Activated effector memory CD4-positive, alpha-beta T cell treated with Interleukin-2 at 50 U/mL for 16 hours (primary cell): ENCODE data around the gene TLCD5.

Source experiments
- DNase-seq: peaks from one replicate; pipeline ENCODE4 v3.0.0-alpha.2; 2020

TLCD5 gene

DNA sequence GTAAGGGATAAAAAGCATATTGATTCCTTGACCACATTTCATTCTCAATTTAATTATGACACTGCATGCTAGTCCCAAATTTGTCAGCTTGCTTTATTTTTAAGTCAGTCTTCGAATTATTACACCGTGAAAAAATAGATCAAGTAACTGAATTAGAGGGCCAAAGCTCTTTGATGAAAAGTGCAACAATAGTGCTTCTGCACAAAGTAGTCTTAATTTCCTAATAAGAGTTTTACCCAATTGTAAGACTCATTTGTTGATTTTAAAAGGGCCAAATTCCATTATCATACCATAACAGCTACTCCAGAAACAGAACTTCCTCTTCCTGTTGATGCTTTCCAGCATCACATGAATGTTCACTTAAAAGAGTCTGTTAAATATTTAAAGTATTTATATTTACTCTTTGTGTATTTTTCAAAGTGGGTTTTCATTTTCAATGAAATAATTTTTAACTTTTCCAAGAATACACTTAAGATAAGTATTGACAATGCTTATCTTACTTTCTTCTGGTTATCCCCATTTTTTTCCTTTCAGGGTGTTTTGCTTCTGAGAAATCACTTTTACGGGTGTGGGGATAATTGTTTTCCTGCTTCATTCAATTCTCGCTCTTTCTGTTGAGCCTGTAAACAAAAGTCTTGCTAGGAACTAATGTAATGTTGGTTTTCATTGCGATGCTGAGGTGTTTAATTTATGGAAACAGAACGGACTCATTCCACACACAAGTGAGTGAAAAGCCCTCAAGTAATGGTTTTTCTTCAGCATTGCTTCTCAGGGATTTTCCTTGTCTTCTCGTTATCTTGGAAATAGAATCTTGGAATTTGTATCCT lies 13.2 kb downstream of the TLCD5 start:
- DNase-seq = no peak

DNA sequence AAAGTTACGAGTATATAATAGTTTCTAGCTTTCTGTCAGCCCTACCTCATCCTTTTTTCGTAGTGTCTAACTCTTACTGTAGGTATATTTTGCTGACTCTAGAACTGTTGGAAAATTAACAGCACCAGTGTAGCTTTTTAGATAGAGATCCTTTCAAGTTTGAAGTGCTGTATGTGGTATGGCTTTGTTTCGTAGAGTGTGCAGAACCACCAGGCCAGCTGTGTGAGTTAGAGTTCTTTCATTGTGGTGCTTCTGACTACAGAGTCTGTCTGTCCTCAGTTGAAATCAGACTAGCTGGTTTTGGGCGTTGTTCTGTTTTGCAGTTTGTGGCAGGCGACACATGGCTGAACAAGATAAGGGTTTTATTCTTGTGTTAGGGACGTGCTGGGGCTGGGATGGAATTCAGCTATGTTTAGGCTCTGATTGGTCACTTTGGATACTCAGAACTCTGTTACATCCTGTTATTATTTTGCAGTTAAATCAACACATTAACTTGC lies 14.3 kb downstream of the TLCD5 start:
- DNase-seq = no peak

DNA sequence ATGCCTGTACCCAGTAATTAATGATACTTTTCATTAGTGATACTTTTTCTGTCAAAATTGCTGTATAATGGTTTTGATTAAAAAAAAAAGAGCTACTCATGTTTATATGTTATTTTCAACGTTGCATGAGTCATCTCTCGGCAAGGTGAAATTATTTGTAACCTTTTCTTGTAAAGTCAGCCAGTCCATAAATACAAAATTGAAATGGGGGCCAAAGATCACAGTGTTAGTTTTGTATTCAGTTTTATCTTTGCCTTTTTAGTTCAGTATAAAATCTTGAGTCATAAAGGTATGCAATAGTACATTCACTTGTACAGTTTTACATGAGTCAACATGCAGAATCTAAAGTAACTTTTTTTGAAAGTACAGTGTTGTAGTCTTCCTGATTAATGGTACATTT lies 15.4 kb downstream of the TLCD5 start:
- DNase-seq = no peak

DNA sequence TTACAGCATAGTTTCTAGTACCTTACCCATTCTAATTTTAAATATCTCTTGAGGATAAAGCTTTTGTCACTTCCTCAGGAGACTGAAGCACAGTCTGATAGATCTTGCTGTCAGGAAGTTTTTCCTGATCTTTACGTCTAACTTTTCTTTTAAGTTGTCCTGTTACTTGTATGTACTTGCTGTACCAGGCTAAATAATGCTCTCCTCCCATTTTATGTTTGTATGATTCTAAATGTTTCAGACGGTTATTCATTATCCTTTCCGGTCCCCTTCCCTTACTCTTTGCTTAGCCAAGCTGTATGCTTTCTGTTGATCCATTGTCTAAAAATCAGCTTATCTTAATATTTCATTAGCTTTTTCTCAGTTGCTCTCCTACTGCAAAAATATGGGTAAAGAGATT lies 17.1 kb downstream of the TLCD5 start:
- DNase-seq = no peak

DNA sequence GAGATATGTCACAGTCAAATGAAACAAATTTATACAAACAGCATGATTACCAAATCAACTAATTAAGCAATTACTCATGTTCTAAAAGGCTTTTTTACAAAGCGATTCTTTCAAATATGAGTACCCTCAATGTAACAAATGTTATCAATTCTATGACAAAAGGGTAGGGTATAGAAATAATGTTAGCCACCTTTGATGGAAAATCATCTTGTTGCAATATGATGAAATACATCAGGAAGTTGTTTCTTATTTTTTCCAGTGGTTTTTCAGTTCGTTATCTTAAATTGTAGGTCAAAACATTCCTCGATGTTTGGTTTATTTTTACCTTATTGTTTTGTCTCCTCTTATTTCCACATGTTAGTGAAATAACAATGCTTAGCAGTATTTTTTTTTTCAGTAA lies 17.6 kb downstream of the TLCD5 start:
- DNase-seq = no peak

DNA sequence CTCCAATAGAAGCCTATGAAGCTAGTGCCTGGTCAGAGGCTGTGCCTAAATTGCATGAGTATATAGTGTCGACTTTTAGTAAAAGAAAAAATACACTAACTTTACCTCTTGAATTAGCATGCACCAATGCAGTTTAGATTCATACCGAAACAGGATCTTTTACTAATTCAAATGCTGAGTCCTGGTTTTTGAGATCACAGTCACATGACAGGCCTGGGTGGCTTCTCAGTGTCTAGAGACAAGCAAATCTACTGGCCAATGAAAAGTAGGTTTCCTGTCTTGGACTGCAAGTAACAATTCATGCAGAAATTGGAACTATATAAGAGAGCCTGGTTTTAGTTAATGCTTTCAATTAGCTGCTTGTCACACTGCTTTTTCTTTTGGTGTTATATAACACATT lies 18.3 kb downstream of the TLCD5 start:
- DNase-seq = no peak

DNA sequence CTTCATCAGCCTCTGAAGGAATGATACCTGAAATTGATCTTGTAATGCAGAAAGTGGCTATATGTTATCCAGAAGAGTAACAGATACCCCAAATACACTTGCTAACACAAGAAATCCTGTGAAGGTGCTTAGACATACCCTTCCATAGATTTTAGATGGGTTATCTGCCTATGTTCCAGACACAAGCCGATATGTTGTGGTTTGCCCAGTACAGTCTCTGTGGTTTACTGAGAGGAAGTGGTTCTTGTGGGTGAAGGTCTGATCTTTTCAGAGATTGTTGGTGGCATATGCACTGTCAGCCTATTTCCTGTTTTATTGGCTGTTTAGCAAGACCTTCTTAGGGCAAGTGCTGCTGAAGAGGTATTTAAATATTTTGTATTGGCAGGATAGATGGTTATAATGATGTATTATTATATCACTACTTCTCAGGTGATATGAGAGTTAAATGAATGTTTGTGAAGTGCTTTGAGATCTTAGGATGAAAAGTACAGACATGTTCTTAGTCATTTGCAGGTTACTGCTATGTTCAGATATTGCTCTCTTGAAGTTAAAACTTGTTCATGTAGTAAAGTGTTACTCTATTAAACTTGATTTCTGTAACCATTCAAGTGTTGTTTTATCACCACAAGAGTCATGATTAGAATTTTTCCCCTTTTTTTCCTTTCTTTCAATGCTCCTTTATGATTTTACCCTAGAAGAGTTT lies 19.4 kb downstream of the TLCD5 start:
- DNase-seq = no peak

DNA sequence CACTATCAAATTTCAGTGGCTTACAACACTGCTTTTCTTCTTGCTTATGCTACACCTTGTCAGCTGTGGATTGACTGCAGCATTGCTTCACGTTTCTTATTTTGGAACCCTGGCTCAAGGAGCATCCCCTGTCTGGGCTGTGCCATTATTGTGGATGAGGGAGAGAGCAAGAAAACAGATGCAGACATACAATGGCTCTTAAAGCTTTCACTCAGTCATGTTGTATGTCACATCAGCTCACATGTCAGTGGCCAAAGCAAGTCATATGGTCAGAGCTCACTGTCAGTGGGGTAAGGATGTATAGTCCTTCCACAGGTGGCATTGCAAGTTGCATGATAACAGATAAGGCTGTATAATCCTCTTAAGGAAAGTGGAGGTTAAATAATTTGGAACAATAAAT lies 21.1 kb downstream of the TLCD5 start:
- DNase-seq = no peak

DNA sequence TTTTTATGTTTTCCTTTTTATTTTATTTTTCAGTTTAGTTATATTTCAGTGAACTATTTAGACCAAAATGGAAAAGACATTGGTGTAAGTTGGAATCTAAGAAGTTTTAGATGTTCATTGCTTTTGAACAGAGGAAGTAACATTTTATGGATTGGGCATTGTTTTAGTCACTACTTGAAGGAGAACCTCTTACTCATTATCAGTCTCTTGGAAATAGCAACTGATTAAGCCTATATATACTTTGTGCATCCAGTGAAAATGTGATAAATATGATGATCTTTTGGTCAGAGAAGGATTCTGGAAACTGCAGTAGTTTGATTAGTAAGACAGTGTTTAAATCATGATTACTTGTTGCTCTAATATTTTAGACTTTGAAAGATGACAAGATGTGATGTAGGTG lies 25.5 kb downstream of the TLCD5 start:
- DNase-seq = no peak

DNA sequence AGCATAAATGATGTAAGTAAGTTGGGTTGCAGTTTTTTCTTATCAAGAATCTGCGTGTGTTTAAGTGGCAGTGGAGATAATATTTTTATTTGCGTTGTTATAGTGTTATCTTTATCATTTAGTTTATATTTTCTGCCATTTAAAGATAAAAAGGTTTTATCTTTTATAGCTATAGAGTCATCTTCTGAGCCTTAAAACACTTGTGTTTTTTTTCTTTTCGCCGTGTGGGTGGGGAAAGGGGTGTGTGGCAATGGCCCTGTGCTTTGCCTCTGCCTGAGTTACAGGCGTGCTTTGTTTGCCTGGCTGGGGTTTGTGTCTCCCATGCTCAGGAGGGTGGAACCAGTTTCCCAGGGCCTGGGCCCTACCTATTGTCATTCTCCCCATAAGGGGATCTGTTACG lies 27.3 kb downstream of the TLCD5 start:
- DNase-seq = no peak

DNA sequence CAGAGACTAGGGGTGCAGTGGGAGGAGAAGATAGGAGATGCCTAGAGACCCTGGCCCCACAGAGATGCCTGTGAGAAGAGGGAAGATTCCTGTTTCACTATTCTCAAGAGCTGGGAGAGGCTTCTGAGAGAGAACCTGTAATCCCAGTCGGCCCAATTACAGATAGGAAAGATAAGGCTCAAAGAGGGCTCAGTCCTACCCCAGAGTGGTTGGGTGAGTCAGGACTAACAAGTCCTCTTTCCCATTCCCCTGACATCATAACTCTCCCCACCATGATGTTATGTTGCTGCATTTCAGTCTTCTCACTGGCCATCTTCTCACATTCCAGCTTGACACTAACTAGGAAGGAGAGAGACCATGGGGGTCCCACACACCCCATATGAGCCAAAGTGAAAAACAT lies 29.0 kb downstream of the TLCD5 start:
- DNase-seq = no peak

DNA sequence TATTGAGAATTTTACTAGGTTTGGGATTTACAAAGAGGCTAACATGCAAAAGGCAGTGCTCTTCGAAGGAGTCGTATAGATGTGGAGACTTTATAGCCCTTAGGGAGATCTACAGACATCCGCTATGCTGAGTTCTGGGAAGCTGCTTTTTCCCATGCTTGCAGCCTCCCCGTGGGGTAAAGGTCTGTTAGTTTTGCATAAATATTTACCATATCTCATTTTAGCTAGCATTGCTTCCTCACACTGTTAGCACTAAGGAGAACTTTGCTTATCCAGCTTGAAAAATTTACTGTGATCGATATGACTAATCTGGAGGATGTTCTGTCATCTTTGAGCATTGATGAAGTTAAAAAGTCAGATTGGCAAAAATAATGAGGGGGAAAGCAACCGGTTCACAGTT lies 29.7 kb downstream of the TLCD5 start:
- no peak for DNase-seq

DNA sequence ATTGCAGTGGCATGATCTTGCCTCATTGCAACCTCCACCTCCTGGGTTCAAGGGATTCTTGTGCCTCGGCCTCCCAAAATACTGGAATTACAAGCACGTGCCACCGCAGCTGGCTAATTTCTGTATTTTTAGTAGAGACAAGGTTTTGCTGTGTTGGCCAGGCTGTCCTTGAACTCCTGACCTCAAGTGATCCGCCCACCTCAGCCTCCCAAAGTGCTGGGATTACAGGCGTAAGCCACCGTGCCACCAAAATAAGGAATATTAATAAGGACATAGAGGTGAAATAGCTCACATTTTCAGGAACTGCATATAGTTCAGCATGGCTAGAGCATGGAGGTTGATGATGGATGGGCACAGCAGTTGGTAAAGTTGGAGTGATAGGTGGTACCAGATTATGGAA lies 32.5 kb downstream of the TLCD5 start:
- no peak for DNase-seq

DNA sequence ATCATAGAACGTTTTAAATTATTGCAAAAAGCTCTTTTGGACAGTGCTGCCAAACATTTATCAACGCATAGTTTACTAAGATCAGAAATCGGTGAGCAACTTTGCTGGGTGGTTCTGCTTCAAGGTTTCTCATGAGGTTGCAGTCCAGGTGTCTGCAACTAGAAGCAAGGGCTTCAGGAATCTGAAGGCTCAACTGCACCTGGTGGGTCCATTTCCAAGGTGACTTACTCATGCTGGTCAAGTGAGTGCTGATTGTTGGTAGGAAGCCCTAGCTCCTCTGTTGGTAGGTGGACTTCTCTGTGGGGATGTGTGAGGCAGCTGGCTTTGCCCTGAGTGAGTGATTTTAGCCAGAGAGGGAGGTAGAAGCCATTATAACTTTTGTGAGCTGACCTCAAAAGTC lies 33.6 kb downstream of the TLCD5 start:
- no peak for DNase-seq

DNA sequence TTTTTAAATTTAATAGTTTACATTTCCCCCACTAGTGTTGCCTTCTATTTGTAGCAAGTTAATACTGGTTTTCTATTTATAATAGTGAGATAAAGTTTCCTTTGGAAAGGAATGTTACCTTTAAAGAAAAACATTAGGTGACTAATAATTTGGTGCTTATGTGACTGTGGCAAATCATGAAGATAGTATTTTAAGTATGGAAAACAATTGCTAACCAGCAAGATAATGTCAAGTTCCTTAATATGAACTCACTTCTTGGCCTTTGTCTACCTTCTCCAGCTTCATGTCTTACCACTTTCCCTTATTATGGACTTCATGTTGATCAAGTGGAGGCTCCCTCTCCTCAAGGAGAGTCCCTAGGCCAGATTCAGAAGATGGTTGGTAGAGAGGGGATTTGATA lies 38.3 kb downstream of the TLCD5 start:
- no peak for DNase-seq

DNA sequence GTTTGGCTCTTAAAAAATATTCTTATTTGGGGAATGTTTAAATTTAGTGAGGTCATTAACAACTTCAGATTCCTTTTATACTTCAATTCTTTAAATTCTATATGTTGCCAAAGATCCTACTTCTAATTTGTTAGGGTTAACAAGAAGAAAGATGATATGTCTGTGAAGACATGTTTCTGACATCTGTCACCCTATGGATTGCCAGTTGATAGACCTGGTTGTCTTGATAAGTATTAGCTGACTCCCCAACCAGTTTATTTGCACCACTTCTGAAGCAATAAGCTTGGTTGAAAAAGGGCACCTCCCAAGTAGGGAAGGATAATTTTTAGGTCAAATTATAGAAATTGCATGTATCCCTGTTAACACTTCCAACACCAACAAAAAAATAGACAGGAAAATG lies 40.4 kb downstream of the TLCD5 start:
- DNase-seq = no peak

DNA sequence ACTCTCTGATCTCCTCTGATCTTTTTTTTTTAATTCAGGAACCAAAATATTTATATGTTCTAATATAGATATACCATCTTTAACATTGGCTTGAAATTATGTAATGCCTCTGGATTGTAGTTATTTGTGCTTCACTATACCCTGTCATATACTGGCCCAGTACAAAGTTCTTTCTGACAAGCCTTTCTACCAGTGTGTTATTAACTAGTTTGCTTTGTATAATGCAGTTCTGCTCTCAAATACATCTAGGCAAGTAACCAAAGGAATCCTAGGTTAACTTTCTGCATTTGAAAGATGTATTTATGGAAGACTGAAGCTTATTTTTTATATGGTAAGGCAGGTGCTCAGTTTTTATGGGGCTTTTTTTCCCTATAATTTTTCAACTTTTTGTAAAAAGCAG lies 47.2 kb downstream of the TLCD5 start:
- DNase-seq = no peak

DNA sequence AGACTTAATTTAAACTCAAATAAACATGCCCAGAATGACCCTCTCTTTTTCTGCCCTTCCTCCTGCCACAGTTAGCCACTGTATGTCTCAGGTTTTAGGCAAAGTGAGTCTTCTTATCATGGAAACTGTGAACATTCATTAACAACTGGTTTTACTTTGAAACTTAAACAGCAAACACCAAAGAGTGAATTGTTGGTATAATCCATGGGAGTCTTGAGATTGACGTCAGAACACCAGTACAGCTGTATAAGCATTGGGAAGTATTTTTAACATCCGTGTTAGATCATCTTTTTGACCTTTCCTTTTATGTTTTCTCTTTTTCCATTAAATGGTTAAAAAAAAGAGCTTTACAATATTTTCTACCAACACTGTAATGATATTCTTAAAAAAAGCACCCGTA lies 50.0 kb downstream of the TLCD5 start:
- no peak for DNase-seq

DNA sequence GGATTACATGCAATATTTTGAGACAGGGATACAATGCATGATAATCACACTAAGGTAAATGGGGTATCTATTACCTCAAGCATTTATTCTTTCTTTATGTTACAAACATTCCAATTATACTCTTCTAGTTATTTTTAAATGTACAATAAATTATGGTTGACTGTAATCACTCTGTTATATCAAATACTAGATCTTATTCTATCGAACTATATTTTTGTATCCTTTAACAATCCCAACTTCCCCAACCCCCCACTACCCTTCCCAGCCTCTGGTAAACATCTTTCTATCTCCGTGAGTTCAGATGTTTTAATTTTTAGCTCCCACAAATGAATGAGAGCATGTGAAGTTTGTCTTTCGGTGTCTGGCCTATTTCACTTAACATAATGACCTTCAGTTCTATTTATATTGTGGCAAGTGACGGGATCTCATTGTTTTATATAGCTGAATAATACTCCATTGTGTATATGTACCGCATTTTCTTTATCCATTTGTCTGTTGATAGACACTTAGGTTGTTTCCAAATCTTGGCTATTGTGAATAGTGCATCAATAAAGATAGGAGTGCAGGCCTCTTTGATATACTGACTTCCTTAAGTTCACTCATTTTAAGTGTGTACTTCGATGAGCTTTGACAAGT lies 51.6 kb downstream of the TLCD5 start:
- DNase-seq = no peak

DNA sequence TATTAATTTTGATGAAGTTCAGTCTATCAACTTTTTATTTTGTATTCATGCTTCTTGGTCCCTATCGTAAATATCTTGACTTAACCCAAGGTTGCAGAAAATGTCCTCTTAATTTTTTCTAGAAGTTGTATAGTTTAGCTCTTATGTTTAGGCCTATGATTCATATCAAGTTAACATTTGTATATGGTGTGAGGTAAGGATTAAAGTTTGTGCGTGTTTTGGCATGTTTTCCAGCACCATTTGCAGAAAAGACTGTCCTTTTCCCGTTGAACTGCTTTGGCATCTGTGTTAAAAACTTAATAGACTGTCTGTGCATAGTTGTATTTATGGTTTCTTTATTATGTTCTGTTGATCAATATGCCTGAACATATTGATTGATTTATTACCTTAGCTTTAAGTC lies 53.4 kb downstream of the TLCD5 start:
- no peak for DNase-seq

DNA sequence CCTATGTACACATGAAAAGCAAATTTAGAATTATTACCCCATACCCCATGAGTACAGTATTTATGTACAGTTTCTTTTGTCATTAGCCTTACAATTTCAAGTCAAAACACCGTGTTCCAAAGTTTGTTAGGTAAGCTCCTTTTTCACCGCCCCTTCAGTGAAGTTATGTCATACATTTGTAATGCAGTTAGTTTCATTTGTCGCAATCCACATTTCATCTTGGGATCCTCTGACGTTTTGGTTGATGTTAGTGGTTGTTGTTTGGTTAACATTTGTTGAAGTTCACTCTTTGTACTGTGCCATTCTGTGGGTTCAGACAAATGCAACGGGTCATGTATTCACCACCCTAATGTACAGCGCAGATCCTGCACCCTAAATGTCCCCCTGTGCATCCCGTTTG lies 56.3 kb downstream of the TLCD5 start:
- DNase-seq = no peak
